GM12878 (cell line): Measurements from ENCODE around the gene MAPKBP1. TPM values are rescaled to one million over a fixed set of nuclear protein-coding genes. Genes with fewer than 3 reads are reported as not detected.

Experiments
- ATAC-seq: fragments of 200-7000 bp; cut with Tn5 transposase; 3 replicates; pipeline ENCODE4 v1.9.1; 2020; ENCODE audit warnings: mild to moderate bottlenecking, moderate library complexity
- BruUV-seq: library from RNA; stranded (reverse); fragments of 400-500 nt; replicated peaks from 2 replicates; lab custom pipeline; 2021; lab: Mats Ljungman, UMichigan
- CTCF ChIA-PET: fragments of 300-600 bp; sonication (Branson Sonifier 250); formaldehyde crosslinking; extraction: SDS; loops from one replicate; lab custom pipeline; 2021; ENCODE audit warnings: inconsistent platforms; lab: Yijun Ruan, JAX
- POLR2A ChIA-PET: fragments of 350-600 bp; formaldehyde crosslinking; extraction: SDS; loops from one replicate; lab custom pipeline; 2021; ENCODE audit warnings: inconsistent platforms; lab: Charles Lee
- RAD21 ChIA-PET: fragments of 300-600 bp; sonication (Branson Sonifier 250); formaldehyde crosslinking; loops from one replicate; lab custom pipeline; 2023; ENCODE audit warnings: antibody characterized with exemption; ENCODE audit not compliant: unreplicated experiment; lab: Charles Lee
- SMC1A ChIA-PET: fragments of 300-600 bp; sonication (Branson Sonifier 250); formaldehyde crosslinking; loops from one replicate; lab custom pipeline; 2023; ENCODE audit not compliant: unreplicated experiment, uncharacterized antibody; lab: Charles Lee
- DNase-seq: peaks from one replicate; pipeline ENCODE4 v3.0.0-alpha.2; 2011; ENCODE audit warnings: low read depth, low spot score
- FAIRE-seq: peaks from 3 replicates; lab custom pipeline; 2011; peaks lifted over from hg19 to GRCh38; lab: Jason Lieb, UNC
- H2AFZ ChIP-seq: 2 replicates; pipeline ENCODE4 v1.6.0; 2011; ENCODE audit warnings: low read depth, low read length, control low read depth; ENCODE audit not compliant: control insufficient read depth
- H3K27ac ChIP-seq: 2 replicates; pipeline ENCODE4 v1.5.1; 2011; ENCODE audit warnings: control low read depth; ENCODE audit not compliant: control insufficient read depth, insufficient read depth
- H3K27me3 ChIP-seq, 2 experiments: replicated peaks in 1 of 2; 2 replicates each; pipeline versions ENCODE4 v1.6.0 to v1.6.1; 2011; ENCODE audit warnings: low read length in 1 of 2; ENCODE audit not compliant: control insufficient read depth in 2 of 2, insufficient read depth in 2 of 2
- H3K36me3 ChIP-seq, 2 experiments: 2 replicates each; pipeline ENCODE4 v1.5.1; 2011; ENCODE audit warnings: low read length in 1 of 2; ENCODE audit not compliant: control insufficient read depth in 2 of 2, insufficient read depth in 2 of 2
- H3K4me1 ChIP-seq: 2 replicates; pipeline ENCODE4 v1.6.1; 2011; ENCODE audit warnings: mild to moderate bottlenecking, low read length, moderate library complexity, mixed read lengths; ENCODE audit not compliant: control insufficient read depth, insufficient read depth
- H3K4me2 ChIP-seq: 2 replicates; pipeline ENCODE4 v1.6.0; 2011; ENCODE audit warnings: control low read depth; ENCODE audit not compliant: control insufficient read depth, insufficient read depth
- H3K4me3 ChIP-seq: fragments of 200-600 bp; sonication (generic); 2 replicates; pipeline ENCODE4 v1.5.1; 2016
- H3K79me2 ChIP-seq: 2 replicates; pipeline ENCODE4 v1.6.0; 2011; ENCODE audit warnings: low read length; ENCODE audit not compliant: control insufficient read depth, insufficient read depth
- H3K9ac ChIP-seq: 2 replicates; pipeline ENCODE4 v1.8.0; 2011; ENCODE audit warnings: low read length, control low read depth, mixed read lengths; ENCODE audit not compliant: control insufficient read depth, insufficient read depth
- H3K9me3 ChIP-seq: replicated peaks from 3 replicates; pipeline ENCODE4 v1.5.1; 2011; ENCODE audit warnings: mild to moderate bottlenecking, low read length; ENCODE audit not compliant: control insufficient read depth, insufficient read depth
- H4K20me1 ChIP-seq: 2 replicates; pipeline ENCODE4 v1.6.0; 2011; ENCODE audit not compliant: control insufficient read depth, insufficient read depth
- CEBPB ChIP-seq, 2 experiments: fragments of 150-350 bp in 1 of 2; IDR thresholded peaks; 2 replicates each; pipeline ENCODE4 v1.6.1; 2012 to 2014; ENCODE audit warnings: low read depth in 2 of 2, low read length in 2 of 2, borderline replicate concordance in 1 of 2, inconsistent platforms in 1 of 2
- EED ChIP-seq: sonication (generic); IDR thresholded peaks from 2 replicates; pipeline ENCODE4 v1.6.1; 2016; ENCODE audit warnings: antibody characterized with exemption, low read depth
- EZH2 ChIP-seq: IDR thresholded peaks from 2 replicates; pipeline ENCODE4 v1.6.1; 2012; ENCODE audit warnings: low read depth, mild to moderate bottlenecking, control low read depth, inconsistent platforms, low read length, borderline replicate concordance; ENCODE audit not compliant: control insufficient read depth
- IRF4 ChIP-seq: IDR thresholded peaks from 2 replicates; pipeline ENCODE4 v1.6.1; 2011; ENCODE audit warnings: low read depth, low read length
- NFYB ChIP-seq: IDR thresholded peaks from 2 replicates; pipeline ENCODE4 v1.6.1; 2011; ENCODE audit warnings: low read depth, mild to moderate bottlenecking, low read length, improper control_type of control experiment, moderate library complexity; ENCODE audit not compliant: insufficient read depth
- POLR2A ChIP-seq: IDR thresholded peaks from 2 replicates; pipeline ENCODE4 v1.6.1; 2011; ENCODE audit warnings: low read depth, mild to moderate bottlenecking, low read length
- WRNIP1 ChIP-seq: IDR thresholded peaks from 2 replicates; pipeline ENCODE4 v1.6.1; 2011; ENCODE audit warnings: low read depth, low read length, improper control_type of control experiment, borderline replicate concordance
- WGBS: methylation state at CpG from one replicate; pipeline ENCODE4 v1.1.6; 2016; ENCODE audit warnings: low lambda C conversion rate; ENCODE audit not compliant: insufficient replicate concordance, insufficient coverage; ENCODE audit errors: missing lambda C conversion rate; 5-methylcytosine and 5-hydroxymethylcytosine counted together
- in situ Hi-C: fragments of 300-500 bp; cut with MboI; formaldehyde crosslinking; loops from 9 replicates; pipeline ENCODE4 v1.14.3; 2018; ENCODE audit warnings: mixed read lengths
- intact Hi-C: fragments of 100-400 bp; cut with micrococcal nuclease; formaldehyde crosslinking; loops from one replicate; pipeline ENCODE4 v1.14.2; 2022; ENCODE audit not compliant: unreplicated experiment
- polyA plus RNA-seq, 11 experiments: library from polyadenylated mRNA; depleted of rRNA in 4 of 11; unstranded in 6 of 11; stranded (reverse) in 5 of 11; fragments of >200 nt; fragmentation: Nextera tagmentation in 4 of 11; fragmentation: Illumina TruSeq in 1 of 11; extraction: Ambion mirVana in 4 of 11; extraction: Trizol in 1 of 11; gene quantifications; 1 replicate in 1 of 11; 2 replicates in 10 of 11; pipeline versions ENCODE4 v1.2.1 to v1.2.3, GENCODE V29; 2011 to 2016; ENCODE audit warnings: inconsistent platforms in 2 of 11, missing spikeins in 2 of 11, low read depth in 1 of 11
- total RNA-seq, 4 experiments: library from RNA; depleted of rRNA in 3 of 4; stranded (reverse); fragments of >200 nt in 3 of 4; fragmentation: Illumina TruSeq in 1 of 4; extraction: Trizol in 1 of 4; gene quantifications; 2 replicates each; pipeline versions ENCODE4 v1.2.1 to v1.2.3, GENCODE V29; 2013 to 2021
- TF ChIP-seq, protein P1 (sequence below): fragments of 450-650 bp; formaldehyde crosslinking; IDR thresholded peaks from 2 replicates; pipeline ENCODE4 v1.4.0; 2020; ENCODE audit warnings: mild to moderate bottlenecking, moderate library complexity
- TF ChIP-seq, protein P2 (sequence below): fragments of 450-650 bp; IDR thresholded peaks from 2 replicates; pipeline ENCODE4 v1.6.1; 2018; ENCODE audit warnings: borderline replicate concordance, mild to moderate bottlenecking; ENCODE audit not compliant: partially characterized antibody

The MAPKBP1 gene
- total and polyA plus RNA-seq, 10 of the 15 experiments (the other 5 are each of a cell fraction or from before 2014, with no cell fraction given), result 0.44 to 19.0 (median 7.3) TPM

DNA sequence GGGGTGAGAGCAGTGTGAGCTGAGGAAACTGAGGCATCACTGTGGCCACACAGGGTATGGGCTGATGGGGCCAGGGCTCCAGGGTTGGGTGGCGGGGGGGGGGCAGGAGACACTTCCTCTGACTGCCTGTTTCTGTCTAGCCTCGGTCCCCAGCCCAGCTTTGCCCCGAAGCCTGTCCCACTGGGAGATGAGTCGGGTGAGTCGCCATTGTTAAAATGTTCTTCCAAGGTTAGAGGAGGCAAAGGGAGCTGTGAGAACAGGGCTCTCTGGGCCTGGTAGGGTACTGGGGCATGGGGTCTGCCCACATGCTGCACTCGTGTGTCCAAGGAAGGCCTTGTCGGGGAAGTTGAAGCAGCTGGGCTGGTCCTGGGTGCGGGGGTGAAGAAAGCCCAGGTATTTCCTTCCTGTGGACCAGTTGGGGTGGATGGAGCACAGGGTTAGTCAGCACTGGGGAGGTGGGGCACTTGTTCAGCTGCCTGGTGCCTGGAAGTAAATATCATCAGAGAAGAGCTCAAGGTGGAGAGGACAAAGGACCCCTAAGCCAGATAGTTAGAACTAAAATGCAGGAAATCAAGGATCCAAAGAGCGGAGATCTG lies 45.3 kb downstream of the MAPKBP1 start:
- Histone ChIP-seq H3K4me3 (no peak overlapping the region), H2AFZ (no peak overlapping the region), H3K79me2 (no peaks in the 10 kb centered on the region), H4K20me1 (no peaks in the 10 kb centered on the region), H3K9ac (no peak overlapping the region), H3K36me3 (peaks cover 3 to 20% of the 10 kb centered on the region in 2 experiments; a peak in 3 of 4 replicates), H3K27me3 (no peaks in the 10 kb centered on the region), H3K4me1 (no peaks in the 10 kb centered on the region), H3K4me2 (no peak overlapping the region), H3K9me3 (no peaks in the 10 kb centered on the region), H3K27ac (no peak overlapping the region)
- POLR2A ChIA-PET, result interaction anchor here (0.7 kb wide), 1 partner anchor 318 kb away, joined by 3 read pairs; no protein-coding TSS in a partner anchor
- no TSS peak for BruUV-seq
- CTCF ChIA-PET, result interaction anchor here (2.4 kb wide), 1 partner anchor 8 kb away, joined by 6 read pairs; no protein-coding TSS in a partner anchor
- SMC1A ChIA-PET, result interaction anchor here (1.4 kb wide), 1 partner anchor 46 kb away, joined by 3 read pairs; the partner anchor contains the start of gene MAPKBP1
- 80% methylated on average over 9 of the region's 9 CpGs for WGBS
- DNase-seq (no peak), ATAC-seq (no peak), FAIRE-seq (no peak)
- in situ Hi-C loops (no loop called here), intact Hi-C loops (loop anchor here (10.0 kb wide), 1 partner anchor 125 kb away; no protein-coding TSS in a partner anchor)
- TF ChIP-seq NFYB (no peak), WRNIP1 (no peak), POLR2A (no peak), CEBPB (IDR thresholded peaks at IDR 0.05; ENCODE audit: borderline replicate concordance in 1 of 2, low read depth in 2 of 2, low read length in 2 of 2) (no peak), IRF4 (no peak), EZH2 (no peak), EED (no peak)
- TF ChIP-seq, protein P1, sequence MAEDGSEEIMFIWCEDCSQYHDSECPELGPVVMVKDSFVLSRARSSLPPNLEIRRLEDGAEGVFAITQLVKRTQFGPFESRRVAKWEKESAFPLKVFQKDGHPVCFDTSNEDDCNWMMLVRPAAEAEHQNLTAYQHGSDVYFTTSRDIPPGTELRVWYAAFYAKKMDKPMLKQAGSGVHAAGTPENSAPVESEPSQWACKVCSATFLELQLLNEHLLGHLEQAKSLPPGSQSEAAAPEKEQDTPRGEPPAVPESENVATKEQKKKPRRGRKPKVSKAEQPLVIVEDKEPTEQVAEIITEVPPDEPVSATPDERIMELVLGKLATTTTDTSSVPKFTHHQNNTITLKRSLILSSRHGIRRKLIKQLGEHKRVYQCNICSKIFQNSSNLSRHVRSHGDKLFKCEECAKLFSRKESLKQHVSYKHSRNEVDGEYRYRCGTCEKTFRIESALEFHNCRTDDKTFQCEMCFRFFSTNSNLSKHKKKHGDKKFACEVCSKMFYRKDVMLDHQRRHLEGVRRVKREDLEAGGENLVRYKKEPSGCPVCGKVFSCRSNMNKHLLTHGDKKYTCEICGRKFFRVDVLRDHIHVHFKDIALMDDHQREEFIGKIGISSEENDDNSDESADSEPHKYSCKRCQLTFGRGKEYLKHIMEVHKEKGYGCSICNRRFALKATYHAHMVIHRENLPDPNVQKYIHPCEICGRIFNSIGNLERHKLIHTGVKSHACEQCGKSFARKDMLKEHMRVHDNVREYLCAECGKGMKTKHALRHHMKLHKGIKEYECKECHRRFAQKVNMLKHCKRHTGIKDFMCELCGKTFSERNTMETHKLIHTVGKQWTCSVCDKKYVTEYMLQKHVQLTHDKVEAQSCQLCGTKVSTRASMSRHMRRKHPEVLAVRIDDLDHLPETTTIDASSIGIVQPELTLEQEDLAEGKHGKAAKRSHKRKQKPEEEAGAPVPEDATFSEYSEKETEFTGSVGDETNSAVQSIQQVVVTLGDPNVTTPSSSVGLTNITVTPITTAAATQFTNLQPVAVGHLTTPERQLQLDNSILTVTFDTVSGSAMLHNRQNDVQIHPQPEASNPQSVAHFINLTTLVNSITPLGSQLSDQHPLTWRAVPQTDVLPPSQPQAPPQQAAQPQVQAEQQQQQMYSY (CRISPR knock-in tag), result no peak
- TF ChIP-seq, protein P2, sequence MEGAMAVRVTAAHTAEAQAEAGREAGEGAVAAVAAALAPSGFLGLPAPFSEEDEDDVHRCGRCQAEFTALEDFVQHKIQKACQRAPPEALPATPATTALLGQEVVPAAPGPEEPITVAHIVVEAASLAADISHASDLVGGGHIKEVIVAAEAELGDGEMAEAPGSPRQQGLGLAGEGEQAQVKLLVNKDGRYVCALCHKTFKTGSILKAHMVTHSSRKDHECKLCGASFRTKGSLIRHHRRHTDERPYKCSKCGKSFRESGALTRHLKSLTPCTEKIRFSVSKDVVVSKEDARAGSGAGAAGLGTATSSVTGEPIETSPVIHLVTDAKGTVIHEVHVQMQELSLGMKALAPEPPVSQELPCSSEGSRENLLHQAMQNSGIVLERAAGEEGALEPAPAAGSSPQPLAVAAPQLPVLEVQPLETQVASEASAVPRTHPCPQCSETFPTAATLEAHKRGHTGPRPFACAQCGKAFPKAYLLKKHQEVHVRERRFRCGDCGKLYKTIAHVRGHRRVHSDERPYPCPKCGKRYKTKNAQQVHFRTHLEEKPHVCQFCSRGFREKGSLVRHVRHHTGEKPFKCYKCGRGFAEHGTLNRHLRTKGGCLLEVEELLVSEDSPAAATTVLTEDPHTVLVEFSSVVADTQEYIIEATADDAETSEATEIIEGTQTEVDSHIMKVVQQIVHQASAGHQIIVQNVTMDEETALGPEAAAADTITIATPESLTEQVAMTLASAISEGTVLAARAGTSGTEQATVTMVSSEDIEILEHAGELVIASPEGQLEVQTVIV, result no peak
- RAD21 ChIA-PET, result interaction anchor here (2.2 kb wide), 1 partner anchor 46 kb away, joined by 11 read pairs; the partner anchor contains the start of gene MAPKBP1
